Measurements from ENCODE around the gene TMEM198. TPM values are rescaled to one million over a fixed set of nuclear protein-coding genes. Genes with fewer than 3 reads are reported as not detected.

Gene TMEM198
- polyA plus RNA-seq, 2 donors: 1.6 to 1.7 TPM

- H3K36me3 ChIP-seq (ENCODE audit: control insufficient read depth in 2 of 2, insufficient read depth in 2 of 2, low read length in 1 of 2): peaks cover 0 to 16% of the 10 kb centered on the region in 2 donors
- peaks cover 0 to 19% of the 10 kb centered on the region in 2 donors for H3K27me3 ChIP-seq (ENCODE audit: control insufficient read depth in 1 of 2, insufficient read depth in 2 of 2, low read length in 2 of 2)
- H3K9me3 ChIP-seq (ENCODE audit: control insufficient read depth in 2 of 2, insufficient read depth in 1 of 2, low read depth in 1 of 2, low read length in 1 of 2): no peaks in the 10 kb centered on the region
- peaks cover 0 to 8% of the 10 kb centered on the region in 2 donors for H3K4me1 ChIP-seq (ENCODE audit: control insufficient read depth in 2 of 2, insufficient read depth in 2 of 2, low read length in 1 of 2)
- H3K27ac ChIP-seq (ENCODE audit: low read depth in 2 of 2, low read length in 1 of 2): no peak overlapping the region
- H3K4me3 ChIP-seq (ENCODE audit: low read depth in 1 of 2, low read length in 2 of 2): no peak overlapping the region
- WGBS, 2 donors: 8 to 16% methylated on average over 14 of the region's 14 CpGs
Measured at GRCh38 chr2:219508971-219509779, 34.7 kb upstream of the TMEM198 start.

GRCh38 chr2:219509780-219510511 is 33.9 kb upstream of the TMEM198 start:
- H3K9me3 ChIP-seq (ENCODE audit: control insufficient read depth in 2 of 2, insufficient read depth in 1 of 2, low read depth in 1 of 2, low read length in 1 of 2): no peaks in the 10 kb centered on the region
- peaks cover 0 to 14% of the 10 kb centered on the region in 2 donors for H3K36me3 ChIP-seq (ENCODE audit: control insufficient read depth in 2 of 2, insufficient read depth in 2 of 2, low read length in 1 of 2)
- peaks cover 0 to 8% of the 10 kb centered on the region in 2 donors for H3K4me1 ChIP-seq (ENCODE audit: control insufficient read depth in 2 of 2, insufficient read depth in 2 of 2, low read length in 1 of 2)
- H3K4me3 ChIP-seq (ENCODE audit: low read depth in 1 of 2, low read length in 2 of 2): no peak overlapping the region
- peaks cover 0 to 22% of the 10 kb centered on the region in 2 donors for H3K27me3 ChIP-seq (ENCODE audit: control insufficient read depth in 1 of 2, insufficient read depth in 2 of 2, low read length in 2 of 2)
- no peak overlapping the region for H3K27ac ChIP-seq (ENCODE audit: low read depth in 2 of 2, low read length in 1 of 2)
- 1 to 2% methylated on average over 26 of the region's 26 CpGs for WGBS, 2 donors

GRCh38 chr2:219510512-219511135 is 33.2 kb upstream of the TMEM198 start:
- H3K4me1 ChIP-seq (ENCODE audit: control insufficient read depth in 2 of 2, insufficient read depth in 2 of 2, low read length in 1 of 2): peaks cover 0 to 8% of the 10 kb centered on the region in 2 donors
- peaks cover 0 to 22% of the 10 kb centered on the region in 2 donors for H3K27me3 ChIP-seq (ENCODE audit: control insufficient read depth in 1 of 2, insufficient read depth in 2 of 2, low read length in 2 of 2)
- 27 to 29% methylated on average over 22 of the region's 22 CpGs for WGBS, 2 donors
- peaks cover 0 to 11% of the 10 kb centered on the region in 2 donors for H3K36me3 ChIP-seq (ENCODE audit: control insufficient read depth in 2 of 2, insufficient read depth in 2 of 2, low read length in 1 of 2)
- no peak overlapping the region for H3K27ac ChIP-seq (ENCODE audit: low read depth in 2 of 2, low read length in 1 of 2)
- H3K9me3 ChIP-seq (ENCODE audit: control insufficient read depth in 2 of 2, insufficient read depth in 1 of 2, low read depth in 1 of 2, low read length in 1 of 2): no peaks in the 10 kb centered on the region
- no peak overlapping the region for H3K4me3 ChIP-seq (ENCODE audit: low read depth in 1 of 2, low read length in 2 of 2)

- 32 to 33% methylated on average over 15 of the region's 15 CpGs for WGBS, 2 donors
- peaks cover 0 to 8% of the 10 kb centered on the region in 2 donors for H3K4me1 ChIP-seq (ENCODE audit: control insufficient read depth in 2 of 2, insufficient read depth in 2 of 2, low read length in 1 of 2)
- H3K9me3 ChIP-seq (ENCODE audit: control insufficient read depth in 2 of 2, insufficient read depth in 1 of 2, low read depth in 1 of 2, low read length in 1 of 2): no peaks in the 10 kb centered on the region
- H3K36me3 ChIP-seq (ENCODE audit: control insufficient read depth in 2 of 2, insufficient read depth in 2 of 2, low read length in 1 of 2): peaks cover 0 to under 1% of the 10 kb centered on the region in 2 donors
- H3K27me3 ChIP-seq (ENCODE audit: control insufficient read depth in 1 of 2, insufficient read depth in 2 of 2, low read length in 2 of 2): peaks cover 0 to 22% of the 10 kb centered on the region in 2 donors
- no peak overlapping the region for H3K27ac ChIP-seq (ENCODE audit: low read depth in 2 of 2, low read length in 1 of 2)
- H3K4me3 ChIP-seq (ENCODE audit: low read depth in 1 of 2, low read length in 2 of 2): no peak overlapping the region
Measured at GRCh38 chr2:219511547-219512325, 32.1 kb upstream of the TMEM198 start.

GRCh38 chr2:219512524-219513216 is 31.2 kb upstream of the TMEM198 start:
- Histone ChIP-seq H3K9me3 (ENCODE audit: control insufficient read depth in 2 of 2, insufficient read depth in 1 of 2, low read depth in 1 of 2, low read length in 1 of 2) (no peaks in the 10 kb centered on the region), H3K4me3 (ENCODE audit: low read depth in 1 of 2, low read length in 2 of 2) (no peak overlapping the region), H3K27ac (ENCODE audit: low read depth in 2 of 2, low read length in 1 of 2) (no peak overlapping the region), H3K27me3 (ENCODE audit: control insufficient read depth in 1 of 2, insufficient read depth in 2 of 2, low read length in 2 of 2) (peaks cover 0 to 22% of the 10 kb centered on the region in 2 donors), H3K36me3 (ENCODE audit: control insufficient read depth in 2 of 2, insufficient read depth in 2 of 2, low read length in 1 of 2) (no peaks in the 10 kb centered on the region), H3K4me1 (ENCODE audit: control insufficient read depth in 2 of 2, insufficient read depth in 2 of 2, low read length in 1 of 2) (peaks cover 0 to 8% of the 10 kb centered on the region in 2 donors)
- WGBS, 2 donors: 16 to 25% methylated on average over 16 of the region's 16 CpGs

- 13 to 21% methylated on average over 4 of the region's 4 CpGs for WGBS, 2 donors
- Histone ChIP-seq H3K27ac (ENCODE audit: low read depth in 2 of 2, low read length in 1 of 2) (no peak overlapping the region), H3K4me3 (ENCODE audit: low read depth in 1 of 2, low read length in 2 of 2) (no peak overlapping the region), H3K36me3 (ENCODE audit: control insufficient read depth in 2 of 2, insufficient read depth in 2 of 2, low read length in 1 of 2) (no peaks in the 10 kb centered on the region), H3K27me3 (ENCODE audit: control insufficient read depth in 1 of 2, insufficient read depth in 2 of 2, low read length in 2 of 2) (peaks cover 0 to 22% of the 10 kb centered on the region in 2 donors), H3K4me1 (ENCODE audit: control insufficient read depth in 2 of 2, insufficient read depth in 2 of 2, low read length in 1 of 2) (peaks cover 0 to 8% of the 10 kb centered on the region in 2 donors), H3K9me3 (ENCODE audit: control insufficient read depth in 2 of 2, insufficient read depth in 1 of 2, low read depth in 1 of 2, low read length in 1 of 2) (no peaks in the 10 kb centered on the region)
Measured at GRCh38 chr2:219513787-219514186, 30.0 kb upstream of the TMEM198 start.

- Histone ChIP-seq H3K27me3 (ENCODE audit: control insufficient read depth in 1 of 2, insufficient read depth in 2 of 2, low read length in 2 of 2) (peaks cover 0 to 22% of the 10 kb centered on the region in 2 donors), H3K9me3 (ENCODE audit: control insufficient read depth in 2 of 2, insufficient read depth in 1 of 2, low read depth in 1 of 2, low read length in 1 of 2) (no peaks in the 10 kb centered on the region), H3K4me3 (ENCODE audit: low read depth in 1 of 2, low read length in 2 of 2) (no peak within 1 kb of the TSS), H3K4me1 (ENCODE audit: control insufficient read depth in 2 of 2, insufficient read depth in 2 of 2, low read length in 1 of 2) (peaks cover 0 to 8% of the 10 kb centered on the region in 2 donors), H3K27ac (ENCODE audit: low read depth in 2 of 2, low read length in 1 of 2) (no peak within 1 kb of the TSS), H3K36me3 (ENCODE audit: control insufficient read depth in 2 of 2, insufficient read depth in 2 of 2, low read length in 1 of 2) (no peaks in the 10 kb centered on the region)
- 8 to 9% methylated on average over 26 to 31 of the region's 31 CpGs for WGBS, 2 donors
Measured at GRCh38 chr2:219514196-219514761, 29.5 kb upstream of the TMEM198 start, which contains the start of gene ASIC4. Gene ASIC4, plus strand, starts transcription at chr2:219514482. Its CDS starts 243 bp downstream, at chr2:219514725.

- 81 to 84% methylated on average over 16 to 21 of the region's 21 CpGs for WGBS, 2 donors
- H3K27me3 ChIP-seq (ENCODE audit: control insufficient read depth in 1 of 2, insufficient read depth in 2 of 2, low read length in 2 of 2): peaks cover 0 to 22% of the 10 kb centered on the region in 2 donors
- H3K27ac ChIP-seq (ENCODE audit: low read depth in 2 of 2, low read length in 1 of 2): no peak overlapping the region
Measured at GRCh38 chr2:219514836-219515235, 29.0 kb upstream of the TMEM198 start.

More at GRCh38 chr2:219514836-219515235, 29.0 kb upstream of the TMEM198 start:
- H3K4me3 ChIP-seq (ENCODE audit: low read depth in 1 of 2, low read length in 2 of 2): no peak overlapping the region
- H3K4me1 ChIP-seq (ENCODE audit: control insufficient read depth in 2 of 2, insufficient read depth in 2 of 2, low read length in 1 of 2): peaks cover 0 to 4% of the 10 kb centered on the region in 2 donors
- no peaks in the 10 kb centered on the region for H3K9me3 ChIP-seq (ENCODE audit: control insufficient read depth in 2 of 2, insufficient read depth in 1 of 2, low read depth in 1 of 2, low read length in 1 of 2)
- H3K36me3 ChIP-seq (ENCODE audit: control insufficient read depth in 2 of 2, insufficient read depth in 2 of 2, low read length in 1 of 2): no peaks in the 10 kb centered on the region

Measured in esophagus (tissue), 2 donors.